PC-3 (cell line): ENCODE measurements around the gene DSCAM.

Experiments used
- EZH2phosphoT487 ChIP-seq: fragments of 300-600 bp; sonication (generic); IDR thresholded peaks from 2 replicates; pipeline ENCODE4 v1.6.1; 2018; ENCODE audit warnings: mild to moderate bottlenecking, antibody characterized with exemption, low read length, borderline replicate concordance
- TF ChIP-seq, protein P1 (sequence below): fragments of 300-600 bp; sonication (generic); conservative IDR thresholded peaks from 2 replicates; pipeline ENCODE4 v1.5.1; 2017; ENCODE audit warnings: antibody characterized with exemption, low read depth, mild to moderate bottlenecking, low read length

DNA sequence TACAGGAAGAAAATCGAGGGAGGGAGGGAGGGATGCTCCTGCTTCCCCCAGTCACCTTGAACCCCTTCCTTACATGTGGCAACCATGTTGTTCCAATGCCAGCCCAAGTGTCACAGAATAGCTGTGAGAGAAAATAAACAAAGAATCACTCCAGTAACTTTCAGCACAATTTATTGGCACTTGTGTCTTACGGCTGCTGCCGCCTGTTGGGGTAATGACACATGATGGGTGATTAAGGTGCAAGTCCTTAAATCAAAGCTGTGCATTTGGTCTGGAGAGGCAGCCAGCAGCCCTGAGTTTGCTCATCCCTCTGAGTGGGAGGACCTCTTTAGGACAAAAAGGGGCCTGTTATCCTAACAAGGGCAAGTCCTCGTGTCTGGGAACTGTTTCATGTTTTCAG is 602.0 kb downstream of the DSCAM start:
- TF ChIP-seq, protein P1, sequence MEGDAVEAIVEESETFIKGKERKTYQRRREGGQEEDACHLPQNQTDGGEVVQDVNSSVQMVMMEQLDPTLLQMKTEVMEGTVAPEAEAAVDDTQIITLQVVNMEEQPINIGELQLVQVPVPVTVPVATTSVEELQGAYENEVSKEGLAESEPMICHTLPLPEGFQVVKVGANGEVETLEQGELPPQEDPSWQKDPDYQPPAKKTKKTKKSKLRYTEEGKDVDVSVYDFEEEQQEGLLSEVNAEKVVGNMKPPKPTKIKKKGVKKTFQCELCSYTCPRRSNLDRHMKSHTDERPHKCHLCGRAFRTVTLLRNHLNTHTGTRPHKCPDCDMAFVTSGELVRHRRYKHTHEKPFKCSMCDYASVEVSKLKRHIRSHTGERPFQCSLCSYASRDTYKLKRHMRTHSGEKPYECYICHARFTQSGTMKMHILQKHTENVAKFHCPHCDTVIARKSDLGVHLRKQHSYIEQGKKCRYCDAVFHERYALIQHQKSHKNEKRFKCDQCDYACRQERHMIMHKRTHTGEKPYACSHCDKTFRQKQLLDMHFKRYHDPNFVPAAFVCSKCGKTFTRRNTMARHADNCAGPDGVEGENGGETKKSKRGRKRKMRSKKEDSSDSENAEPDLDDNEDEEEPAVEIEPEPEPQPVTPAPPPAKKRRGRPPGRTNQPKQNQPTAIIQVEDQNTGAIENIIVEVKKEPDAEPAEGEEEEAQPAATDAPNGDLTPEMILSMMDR, result no peak
- TF ChIP-seq EZH2phosphoT487, result no peak
